Activated CD4-positive, alpha-beta memory T cell treated with anti-CD3 and anti-CD28 coated beads for 36 hours (primary cell): ENCODE results near the gene ABCB9. TPM values are rescaled to one million over a fixed set of nuclear protein-coding genes. Genes with fewer than 3 reads are reported as not detected.
"Not testable (repeated sequence)": the region's sequence is repeated elsewhere in the genome, so short reads cannot be mapped to it uniquely, and the experiment has no call there.

Source experiments
- CTCF ChIA-PET: fragments of 350-600 bp; sonication (Branson Sonifier 250); formaldehyde crosslinking; loops from one replicate; lab custom pipeline; 2021; ENCODE audit warnings: antibody characterized with exemption, inconsistent platforms; lab: Charles Lee
- POLR2A ChIA-PET: fragments of 350-600 bp; sonication (Branson Sonifier 250); formaldehyde crosslinking; loops from one replicate; lab custom pipeline; 2021; ENCODE audit warnings: antibody characterized with exemption; lab: Charles Lee
- DNase-seq: peaks from one replicate; pipeline ENCODE4 v3.0.0-alpha.2; 2020
- H3K27ac Mint-ChIP-seq: one replicate; pipeline ENCODE4 v1.8.0; 2021; ENCODE audit warnings: mixed read lengths
- H3K27me3 Mint-ChIP-seq: one replicate; pipeline ENCODE4 v1.8.0; 2021; ENCODE audit warnings: mixed read lengths
- H3K36me3 Mint-ChIP-seq: one replicate; pipeline ENCODE4 v1.8.0; 2021; ENCODE audit warnings: mixed read lengths
- H3K4me1 Mint-ChIP-seq: one replicate; pipeline ENCODE4 v1.8.0; 2021; ENCODE audit warnings: low read depth, mixed read lengths
- H3K4me3 Mint-ChIP-seq: one replicate; pipeline ENCODE4 v1.8.0; 2021; ENCODE audit warnings: mild to moderate bottlenecking, mixed read lengths
- H3K9me3 Mint-ChIP-seq: one replicate; pipeline ENCODE4 v1.8.0; 2021; ENCODE audit warnings: mixed read lengths
- intact Hi-C: fragments of 100-400 bp; cut with micrococcal nuclease; formaldehyde crosslinking; loops from one replicate; pipeline ENCODE4 v1.15.1; 2023
- total RNA-seq, 2 experiments: library from RNA; stranded (reverse); gene quantifications; one replicate each; pipeline ENCODE4 v1.2.3, GENCODE V29; 2021

The ABCB9 gene
- total RNA-seq, 2 experiments from 2014 or later = 2.7 to 3.6 TPM

DNA sequence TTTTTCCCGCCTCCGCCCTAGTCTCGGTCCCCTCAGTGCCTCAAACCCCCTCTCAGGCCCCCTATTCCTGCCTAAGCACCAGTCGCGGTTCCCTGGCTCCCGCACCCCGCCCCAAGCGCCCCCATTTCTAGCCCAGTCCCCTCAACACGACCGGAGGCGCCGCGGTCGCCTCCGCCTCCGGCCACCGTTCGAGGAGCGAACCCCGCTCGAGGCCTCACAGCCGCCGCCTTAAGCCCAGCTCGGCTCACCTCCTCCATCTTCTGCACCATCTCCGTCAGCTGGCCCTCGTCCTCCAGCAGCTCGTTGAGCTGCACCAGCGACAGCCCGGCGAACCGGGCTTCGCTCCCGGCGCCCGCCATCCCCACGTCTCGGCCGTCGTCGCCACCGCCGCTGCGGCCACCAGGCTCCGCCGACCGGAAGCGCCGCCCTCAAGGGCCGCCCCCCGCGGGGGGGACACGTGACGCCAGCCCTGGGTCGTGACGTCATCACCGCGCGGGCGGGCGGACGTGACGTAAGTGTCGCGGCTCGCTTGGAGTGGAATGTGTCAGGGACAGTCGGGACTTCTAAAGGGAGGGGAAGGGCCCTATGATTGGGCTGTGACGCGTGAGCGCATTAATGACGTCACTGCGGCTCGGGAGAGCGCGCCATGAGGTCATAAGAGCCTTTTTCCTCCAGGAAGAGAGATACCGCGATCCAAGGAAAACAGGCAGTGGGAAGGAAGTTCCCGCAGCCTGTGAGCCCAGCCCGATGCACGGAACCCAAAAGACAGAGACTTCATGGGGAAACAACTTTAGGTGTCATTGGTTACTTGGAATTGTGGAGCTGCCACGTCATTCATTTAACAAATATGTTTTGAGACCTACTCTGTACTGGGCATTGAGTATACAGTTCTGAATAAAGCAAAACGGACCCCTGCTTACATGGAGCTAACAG lies 70.3 kb downstream of the ABCB9 start, which contains the start of gene VPS37B:
VPS37B (minus strand) TSS at position 421 of the 933 bp plus-strand sequence; CDS start at position 359, 62 bp downstream.
- ChIA-PET CTCF (interaction anchor here (0.7 to 6.4 kb wide), 2 partner anchors 14 to 57 kb away, joined by 4 to 25 read pairs; no protein-coding TSS in a partner anchor), POLR2A (interaction anchor here (1.5 to 1.6 kb wide), 2 partner anchors 8 to 23 kb away, joined by 3 to 4 read pairs; no protein-coding TSS in a partner anchor)
- peak within 1 kb of the TSS; percentile 79 for H3K27ac Mint-ChIP-seq
- H3K4me1 Mint-ChIP-seq = peaks cover 77% of the 10 kb centered on the region
- H3K4me3 Mint-ChIP-seq = peak within 1 kb of the TSS; percentile 79
- intact Hi-C loops = loop anchor here (5.0 to 10.0 kb wide), 2 partner anchors 164 to 559 kb away; partner anchors contain the start of genes HCAR1 and SNRNP35
- H3K36me3 Mint-ChIP-seq = peaks cover 3% of the 10 kb centered on the region
- peaks cover 3% of the 10 kb centered on the region for H3K27me3 Mint-ChIP-seq
- peak; percentile 93 for DNase-seq
- H3K9me3 Mint-ChIP-seq = peaks cover 7% of the 10 kb centered on the region

DNA sequence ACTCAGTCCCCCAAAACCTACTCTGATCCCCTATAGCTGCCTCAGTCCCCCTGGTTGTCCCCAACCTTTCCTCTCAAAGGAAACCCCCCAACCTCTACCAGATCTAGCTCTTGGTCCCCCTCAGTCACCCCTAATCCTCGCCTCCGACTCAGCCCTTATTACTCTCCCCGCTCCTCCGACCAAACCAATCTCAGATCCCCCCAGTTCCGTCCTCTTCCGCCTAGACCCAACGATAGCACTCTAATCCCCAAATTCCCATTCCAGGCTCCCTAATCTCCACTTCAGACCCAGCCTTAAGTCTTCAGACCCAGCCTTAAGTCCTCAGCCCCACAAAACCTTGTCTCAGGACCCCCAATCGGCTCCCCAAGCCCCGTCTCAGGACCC lies 71.0 kb downstream of the ABCB9 start:
- Mint-ChIP-seq H3K4me1 (peaks cover 78% of the 10 kb centered on the region), H3K27me3 (peaks cover 3% of the 10 kb centered on the region), H3K36me3 (peaks cover 3% of the 10 kb centered on the region), H3K27ac (peak overlapping the region; percentile 79), H3K9me3 (peaks cover 7% of the 10 kb centered on the region), H3K4me3 (peak overlapping the region; percentile 79)
- intact Hi-C loops = loop anchor here (5.0 to 10.0 kb wide), 2 partner anchors 163 to 559 kb away; partner anchors contain the start of genes HCAR1 and SNRNP35
- CTCF ChIA-PET = interaction anchor here (6.4 kb wide), 1 partner anchor 14 kb away, joined by 25 read pairs; no protein-coding TSS in a partner anchor
- no peak for DNase-seq
- POLR2A ChIA-PET = interaction anchor here (1.5 to 1.6 kb wide), 2 partner anchors 12 to 23 kb away, joined by 3 to 7 read pairs; no protein-coding TSS in a partner anchor

DNA sequence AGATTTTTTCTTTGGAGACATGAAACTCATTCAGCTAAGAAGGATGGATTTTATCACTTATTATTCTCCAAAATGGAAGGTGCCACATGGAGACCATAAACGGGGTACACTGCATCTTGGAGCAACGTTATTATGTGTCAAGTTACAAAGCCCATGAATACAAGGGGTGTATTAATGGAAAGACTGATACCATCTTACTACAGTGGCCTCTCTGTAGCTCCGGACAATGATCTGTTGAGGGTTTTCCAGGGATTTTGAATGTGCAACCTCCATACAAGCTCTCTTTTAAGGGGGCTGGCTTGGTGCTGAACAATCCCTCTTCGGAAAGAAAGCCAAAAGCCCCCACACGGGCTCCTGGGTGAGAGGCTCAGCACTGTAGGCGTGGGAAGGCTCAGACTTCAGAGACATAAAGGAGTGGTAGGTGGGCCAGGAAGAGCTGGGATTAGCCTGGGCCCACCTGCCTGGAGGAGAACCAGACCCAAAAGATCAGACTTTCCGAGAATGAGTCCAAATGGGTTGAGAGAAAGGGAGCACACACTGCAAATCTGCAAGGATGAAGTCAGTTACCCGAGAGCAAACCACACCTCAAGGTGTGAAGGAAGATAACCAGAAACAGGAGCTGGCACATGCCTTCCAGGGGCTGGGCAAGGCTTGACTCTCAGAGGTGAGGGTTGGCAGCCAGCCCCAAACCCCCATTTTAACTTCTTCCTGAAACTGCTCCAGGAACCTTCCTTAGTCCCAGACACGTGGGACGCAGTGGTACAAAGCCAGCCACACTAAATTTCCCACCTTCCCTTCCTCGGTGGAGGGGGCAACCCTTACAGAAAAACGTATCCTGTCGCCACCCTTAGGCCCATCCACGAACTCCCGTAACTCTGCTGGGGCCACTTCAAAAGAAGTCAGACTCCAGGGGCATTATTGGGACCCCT lies 71.8 kb downstream of the ABCB9 start:
- ChIA-PET CTCF (interaction anchor here (0.6 to 6.4 kb wide), 3 partner anchors 13 to 22 kb away, joined by 5 to 25 read pairs (median 7); no protein-coding TSS in a partner anchor), POLR2A (interaction anchor here (1.5 to 1.6 kb wide), 2 partner anchors 11 to 22 kb away, joined by 3 to 7 read pairs; no protein-coding TSS in a partner anchor)
- peaks cover 3% of the 10 kb centered on the region for H3K27me3 Mint-ChIP-seq
- H3K36me3 Mint-ChIP-seq = peaks cover 3% of the 10 kb centered on the region
- peaks cover 7% of the 10 kb centered on the region for H3K9me3 Mint-ChIP-seq
- DNase-seq = peak; percentile 29
- intact Hi-C loops = loop anchor here (5.0 to 10.0 kb wide), 2 partner anchors 162 to 560 kb away; partner anchors contain the start of genes HCAR1 and SNRNP35
- H3K4me3 Mint-ChIP-seq = peak overlapping the region; percentile 79
- peaks cover 76% of the 10 kb centered on the region for H3K4me1 Mint-ChIP-seq
- H3K27ac Mint-ChIP-seq = peak overlapping the region; percentile 79

DNA sequence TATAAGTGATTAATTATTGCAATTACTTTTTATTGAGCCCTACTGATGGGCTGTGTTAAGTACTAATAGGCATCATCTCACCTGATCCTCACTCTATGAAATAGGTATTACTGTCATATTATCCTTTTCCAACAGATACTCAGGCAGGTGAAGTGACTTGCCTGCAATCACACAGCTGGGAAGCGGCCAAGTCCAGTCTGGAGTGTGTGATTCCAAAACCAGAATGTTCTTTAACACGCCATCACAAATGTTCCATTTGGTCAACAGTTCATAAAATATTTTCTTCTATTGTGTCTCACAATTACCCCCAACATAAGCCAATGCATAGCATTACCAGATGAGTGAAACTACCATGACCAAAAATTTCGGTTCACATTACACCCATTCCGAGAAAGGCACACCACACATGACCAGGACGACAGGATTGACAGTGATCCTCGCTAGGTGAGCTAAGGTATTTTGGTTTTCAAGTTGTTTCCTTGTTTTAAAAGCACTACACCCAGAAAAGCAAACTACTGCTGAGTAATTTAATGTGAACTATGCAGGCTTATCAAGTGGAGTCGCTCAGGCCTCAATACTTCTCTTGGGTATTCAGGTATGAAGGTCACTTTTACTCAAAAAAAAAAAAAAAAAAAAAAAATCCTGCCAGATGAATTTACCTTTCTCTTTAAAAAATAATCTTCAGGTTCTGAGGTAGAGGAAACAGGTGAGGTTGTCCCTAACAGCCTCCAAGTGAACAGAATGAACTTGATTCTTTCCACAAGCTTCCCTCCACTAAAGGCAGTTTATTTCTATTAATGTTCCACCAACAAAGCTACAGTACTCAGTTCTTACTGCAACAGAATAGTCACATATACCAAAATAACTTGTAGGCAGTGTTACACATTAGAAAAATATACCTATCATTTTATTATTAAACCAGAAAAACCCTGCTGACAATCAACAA lies 72.8 kb downstream of the ABCB9 start:
- peaks cover 3% of the 10 kb centered on the region for H3K27me3 Mint-ChIP-seq
- H3K4me1 Mint-ChIP-seq = peaks cover 78% of the 10 kb centered on the region
- no peak overlapping the region for H3K27ac Mint-ChIP-seq
- intact Hi-C loops = loop anchor here (10.0 kb wide), 1 partner anchor 561 kb away; the partner anchor contains the start of gene SNRNP35
- peaks cover 3% of the 10 kb centered on the region for H3K36me3 Mint-ChIP-seq
- DNase-seq = no peak
- no peak overlapping the region for H3K4me3 Mint-ChIP-seq
- ChIA-PET CTCF (interaction anchor here (0.6 to 6.4 kb wide), 3 partner anchors 12 to 21 kb away, joined by 5 to 25 read pairs (median 7); no protein-coding TSS in a partner anchor), POLR2A (interaction anchor here (1.5 kb wide), 1 partner anchor 11 kb away, joined by 7 read pairs; no protein-coding TSS in a partner anchor)
- H3K9me3 Mint-ChIP-seq = peaks cover 7% of the 10 kb centered on the region

DNA sequence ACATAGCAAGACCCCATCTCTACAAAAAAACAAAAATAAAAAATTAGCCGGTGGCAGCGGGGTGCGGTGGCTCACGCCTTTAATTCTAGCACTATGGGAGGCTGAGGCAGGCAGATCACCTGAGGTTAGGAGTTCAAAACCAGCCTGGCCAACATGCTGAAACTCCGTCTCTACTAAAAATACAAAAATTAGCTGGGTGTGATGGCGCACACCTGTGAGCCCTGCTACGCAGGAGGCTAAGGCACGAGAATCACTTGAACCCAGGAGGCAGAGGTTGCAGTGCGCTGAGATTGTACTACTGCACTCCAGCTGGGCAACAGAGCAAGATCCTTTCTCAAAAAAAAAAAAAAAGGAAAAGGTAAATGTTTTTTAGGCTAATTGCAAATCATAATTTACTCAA lies 73.5 kb downstream of the ABCB9 start:
- H3K36me3 Mint-ChIP-seq, H3K9me3 Mint-ChIP-seq, H3K27ac Mint-ChIP-seq, H3K4me3 Mint-ChIP-seq, POLR2A ChIA-PET, DNase-seq, H3K27me3 Mint-ChIP-seq: not testable (repeated sequence)
- intact Hi-C loops = loop anchor here (10.0 kb wide), 1 partner anchor 562 kb away; the partner anchor contains the start of gene SNRNP35
- CTCF ChIA-PET = interaction anchor here (6.4 kb wide), 1 partner anchor 11 kb away, joined by 25 read pairs; no protein-coding TSS in a partner anchor
- H3K4me1 Mint-ChIP-seq = peaks cover 79% of the 10 kb centered on the region

DNA sequence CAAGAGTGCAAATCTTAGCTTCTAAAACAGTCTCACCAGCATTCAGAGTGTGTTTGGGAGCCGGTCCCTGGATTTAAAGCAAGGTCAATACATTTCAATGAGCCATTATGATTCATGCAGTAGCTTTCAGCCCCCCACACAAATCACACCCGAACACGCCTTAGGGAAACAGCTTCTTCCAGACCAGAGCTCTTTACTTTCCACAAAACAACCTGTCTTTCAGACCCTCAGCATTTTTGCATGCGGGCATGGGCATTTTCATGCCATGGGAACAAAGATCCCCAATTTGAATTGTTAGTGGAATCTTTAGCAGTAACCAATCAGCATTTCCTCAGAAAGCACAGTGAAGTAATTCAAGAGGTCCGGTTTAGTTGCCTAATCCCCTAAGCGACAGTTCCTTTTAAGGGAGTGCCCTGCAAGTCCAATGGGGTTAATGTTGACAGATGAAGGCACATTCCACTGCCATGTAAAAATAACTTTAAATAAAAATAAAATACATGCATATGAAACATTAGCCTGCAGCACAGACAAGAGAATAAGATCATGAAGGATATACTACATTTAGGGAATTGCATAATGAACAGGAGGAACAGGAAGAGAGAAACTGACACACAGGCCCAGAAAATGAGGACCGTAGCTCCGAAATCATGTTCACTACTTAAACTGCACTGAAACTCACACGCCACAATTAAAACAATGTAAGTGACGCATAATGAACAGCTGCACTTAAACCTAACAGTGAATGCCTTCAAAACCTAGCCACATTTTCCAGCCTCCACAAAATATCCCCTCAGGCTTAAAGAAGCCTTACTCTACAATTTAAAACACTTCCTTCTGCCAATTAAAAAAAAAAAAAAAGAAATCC lies 74.4 kb downstream of the ABCB9 start:
- DNase-seq = no peak
- no peak overlapping the region for H3K4me3 Mint-ChIP-seq
- POLR2A ChIA-PET = no interaction called here

DNA sequence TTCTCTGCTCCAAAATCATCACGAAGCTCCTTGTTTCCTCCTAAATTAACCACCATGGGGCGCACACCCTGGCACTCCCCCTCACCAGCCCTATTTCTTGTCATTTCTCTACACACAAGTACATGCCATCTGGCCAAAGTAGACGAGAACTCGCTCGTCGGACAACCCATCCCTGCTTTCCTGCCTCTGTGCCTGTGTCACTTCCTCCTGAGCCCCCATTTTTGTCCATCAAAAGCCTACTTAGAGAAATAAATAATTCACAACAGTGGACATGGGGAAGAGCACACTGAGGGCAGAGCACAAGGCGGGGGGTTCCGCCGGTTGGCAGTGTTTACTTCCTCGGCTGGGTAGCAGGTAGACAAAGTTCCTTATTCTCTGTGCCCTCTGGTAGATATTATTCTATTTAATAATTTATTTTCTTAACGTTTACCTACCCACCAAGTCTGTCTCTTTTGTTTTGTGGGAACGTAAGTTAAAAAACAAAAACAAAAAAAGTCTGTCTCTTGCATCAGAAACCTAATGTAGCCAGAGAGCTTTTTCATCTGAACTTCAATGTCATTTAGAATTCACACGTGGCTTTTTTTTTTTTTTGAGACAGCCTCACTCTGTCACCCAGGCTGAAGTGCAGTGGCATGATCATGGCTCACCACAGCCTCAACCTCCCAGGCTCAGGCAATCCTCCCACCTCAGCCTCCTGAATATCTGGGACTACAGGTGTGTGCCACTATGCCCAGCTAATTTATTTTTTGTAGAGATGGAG lies 76.3 kb downstream of the ABCB9 start:
- no peak for DNase-seq
- POLR2A ChIA-PET = interaction anchor here (0.6 kb wide), 1 partner anchor 494 kb away, joined by 3 read pairs; the partner anchor contains the start of gene KMT5A
- H3K36me3 Mint-ChIP-seq = no peaks in the 10 kb centered on the region
- H3K4me3 Mint-ChIP-seq = no peak overlapping the region
- peaks cover 3% of the 10 kb centered on the region for H3K27me3 Mint-ChIP-seq
- CTCF ChIA-PET = interaction anchor here (0.6 to 2.0 kb wide), 3 partner anchors 10 to 1906 kb away, joined by 3 to 6 read pairs (median 3); no protein-coding TSS in a partner anchor
- intact Hi-C loops = loop anchor here (2.0 to 10.0 kb wide), 5 partner anchors 85 to 825 kb away; partner anchors contain the start of genes ATP6V0A2, MPHOSPH9, MTRFR and OGFOD2
- H3K27ac Mint-ChIP-seq = no peak overlapping the region
- H3K9me3 Mint-ChIP-seq = no peaks in the 10 kb centered on the region
- H3K4me1 Mint-ChIP-seq = peaks cover 78% of the 10 kb centered on the region

More for the DNA sequence above, 74.4 kb downstream of the ABCB9 start:
- Mint-ChIP-seq H3K4me1 (peaks cover 80% of the 10 kb centered on the region), H3K9me3 (peaks cover 7% of the 10 kb centered on the region), H3K27me3 (peaks cover 4% of the 10 kb centered on the region), H3K36me3 (peaks cover 3% of the 10 kb centered on the region), H3K27ac (no peak overlapping the region)
- CTCF ChIA-PET = interaction anchor here (0.6 to 1.4 kb wide), 2 partner anchors 11 to 59 kb away, joined by 3 to 4 read pairs; no protein-coding TSS in a partner anchor
- intact Hi-C loops = loop anchor here (10.0 kb wide), 1 partner anchor 563 kb away; the partner anchor contains the start of gene SNRNP35

DNA sequence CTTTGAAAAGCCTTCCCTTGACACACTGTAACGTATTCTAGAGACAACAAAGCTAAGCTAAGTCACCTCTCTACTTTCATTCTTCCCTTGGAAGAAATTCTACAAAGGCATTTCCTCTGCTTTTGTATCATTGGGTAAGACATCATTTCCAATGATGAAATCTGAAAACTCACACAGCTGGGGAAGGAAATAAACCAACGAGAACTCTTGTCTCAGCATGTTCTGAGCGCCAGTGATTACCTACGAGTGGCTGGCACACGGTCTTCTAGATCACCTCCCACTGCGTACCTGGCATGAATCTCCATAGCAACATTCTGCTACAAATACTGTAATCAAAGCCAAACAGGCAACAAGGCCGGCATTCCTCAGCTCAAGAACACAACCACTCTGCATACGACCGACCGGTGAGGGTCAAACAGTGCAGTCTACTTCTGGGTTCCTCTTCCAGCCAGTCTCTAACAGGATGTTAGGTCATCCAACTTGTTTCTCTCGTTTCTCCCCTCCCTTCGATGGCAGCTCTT lies 78.0 kb downstream of the ABCB9 start:
- Mint-ChIP-seq H3K4me1 (peaks cover 76% of the 10 kb centered on the region), H3K27ac (peak overlapping the region; percentile 88), H3K27me3 (peaks cover 5% of the 10 kb centered on the region), H3K9me3 (no peaks in the 10 kb centered on the region), H3K4me3 (peak overlapping the region; percentile 70), H3K36me3 (peaks cover 3% of the 10 kb centered on the region)
- ChIA-PET POLR2A (interaction anchor here (0.7 to 1.2 kb wide), 4 partner anchors 9 to 334 kb away, joined by 3 to 4 read pairs (median 4); no protein-coding TSS in a partner anchor), CTCF (interaction anchor here (0.5 to 2.5 kb wide), 9 partner anchors 8 to 828 kb away, joined by 3 to 15 read pairs (median 4); no protein-coding TSS in a partner anchor)
- intact Hi-C loops = loop anchor here (1.0 to 10.0 kb wide), 5 partner anchors 10 to 827 kb away; partner anchors contain the start of genes ATP6V0A2, MPHOSPH9, MTRFR and OGFOD2
- peak; percentile 65 for DNase-seq
